Skeletal muscle satellite cell (primary cell): ENCODE data around the gene HLA-DMB.

Experiments
- H3K27me3 ChIP-seq: 2 replicates; pipeline ENCODE4 v1.7.0; 2013; ENCODE audit warnings: low read length; ENCODE audit not compliant: control insufficient read depth, insufficient read depth
- H3K36me3 ChIP-seq: 2 replicates; pipeline ENCODE4 v1.7.0; 2013; ENCODE audit warnings: mild to moderate bottlenecking, control low read depth, low read length; ENCODE audit not compliant: insufficient read depth
- H3K4me1 ChIP-seq: 2 replicates; pipeline ENCODE4 v1.7.0; 2013; ENCODE audit warnings: low read length; ENCODE audit not compliant: control insufficient read depth, insufficient read depth
- H3K4me2 ChIP-seq: 2 replicates; pipeline ENCODE4 v1.7.0; 2013; ENCODE audit warnings: mild to moderate bottlenecking, low read length
- H3K4me3 ChIP-seq: 2 replicates; pipeline ENCODE4 v1.7.0; 2013; ENCODE audit warnings: low read length
- H3K9ac ChIP-seq: 2 replicates; pipeline ENCODE4 v1.7.0; 2013; ENCODE audit warnings: mild to moderate bottlenecking, low read depth, low read length, moderate library complexity
- H3K9me3 ChIP-seq: replicated peaks from 2 replicates; pipeline ENCODE4 v1.7.0; 2013; ENCODE audit warnings: mild to moderate bottlenecking, control low read depth, low read length

HLA-DMB gene

GRCh38 chr6:32931211-32931610 lies 9.6 kb downstream of the HLA-DMB start:
- Histone ChIP-seq H3K4me3 (no peak overlapping the region), H3K27me3 (peaks cover 72% of the 10 kb centered on the region), H3K9me3 (no peaks in the 10 kb centered on the region), H3K9ac (no peak overlapping the region), H3K4me2 (no peak overlapping the region), H3K4me1 (no peaks in the 10 kb centered on the region), H3K36me3 (no peaks in the 10 kb centered on the region)

GRCh38 chr6:32922083-32922482 lies 18.7 kb downstream of the HLA-DMB start:
- Histone ChIP-seq H3K9ac (no peak overlapping the region), H3K9me3 (no peaks in the 10 kb centered on the region), H3K4me2 (no peak overlapping the region), H3K36me3 (no peaks in the 10 kb centered on the region), H3K4me3 (no peak overlapping the region), H3K27me3 (peaks cover 42% of the 10 kb centered on the region), H3K4me1 (no peaks in the 10 kb centered on the region)

DNA sequence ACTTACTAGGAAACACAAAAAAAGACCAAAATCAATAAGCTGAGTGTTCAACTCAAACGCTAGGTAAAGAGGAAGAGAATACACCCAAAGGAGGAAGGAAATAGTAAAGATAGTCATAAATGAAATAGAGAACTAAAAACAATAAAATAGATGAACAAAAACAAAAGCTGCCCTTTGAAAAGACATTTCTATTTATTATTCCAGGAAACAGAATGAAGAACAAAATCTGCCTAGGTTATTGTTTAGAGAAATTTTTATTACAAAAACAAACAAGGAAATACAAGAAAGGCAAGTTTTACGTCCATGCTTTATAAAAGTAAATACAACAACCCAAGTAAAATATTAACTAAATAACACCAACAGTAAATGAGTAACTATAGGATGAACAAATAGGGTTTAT lies 20.1 kb downstream of the HLA-DMB start:
- no peaks in the 10 kb centered on the region for H3K9me3 ChIP-seq
- no peak overlapping the region for H3K4me2 ChIP-seq
- H3K4me1 ChIP-seq: no peaks in the 10 kb centered on the region
- no peak overlapping the region for H3K4me3 ChIP-seq
- no peaks in the 10 kb centered on the region for H3K36me3 ChIP-seq
- H3K9ac ChIP-seq: no peak overlapping the region
- peaks cover 44% of the 10 kb centered on the region for H3K27me3 ChIP-seq

- H3K9me3 ChIP-seq: no peaks in the 10 kb centered on the region
- no peaks in the 10 kb centered on the region for H3K36me3 ChIP-seq
- no peak overlapping the region for H3K4me2 ChIP-seq
- H3K4me3 ChIP-seq: no peak overlapping the region
- no peaks in the 10 kb centered on the region for H3K4me1 ChIP-seq
- H3K9ac ChIP-seq: no peak overlapping the region
- H3K27me3 ChIP-seq: peaks cover 32% of the 10 kb centered on the region
Measured at GRCh38 chr6:32912951-32913350, 27.9 kb downstream of the HLA-DMB start.

DNA sequence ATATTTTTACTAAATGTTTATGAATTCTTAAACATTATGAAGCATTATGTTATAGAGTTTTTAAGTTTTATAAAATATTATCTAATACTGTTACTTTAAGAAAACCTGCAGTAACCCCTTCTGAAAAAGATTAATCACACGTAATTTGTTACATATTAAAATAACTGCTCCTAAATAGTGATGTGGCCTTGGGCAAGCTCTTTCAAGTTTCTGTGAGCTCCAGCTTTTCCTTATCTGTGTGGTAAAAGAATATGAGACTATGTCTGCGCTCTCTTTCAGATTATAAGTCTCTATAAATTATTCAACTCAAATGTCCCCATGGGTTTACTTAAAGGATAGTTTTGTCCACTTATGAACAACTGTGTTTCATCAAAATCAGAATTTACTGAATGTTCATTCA lies 31.9 kb downstream of the HLA-DMB start:
- H3K4me1 ChIP-seq: peaks cover 5% of the 10 kb centered on the region
- no peaks in the 10 kb centered on the region for H3K9me3 ChIP-seq
- no peak overlapping the region for H3K4me2 ChIP-seq
- no peak overlapping the region for H3K9ac ChIP-seq
- peaks cover 12% of the 10 kb centered on the region for H3K27me3 ChIP-seq
- no peaks in the 10 kb centered on the region for H3K36me3 ChIP-seq
- no peak overlapping the region for H3K4me3 ChIP-seq

- no peaks in the 10 kb centered on the region for H3K9me3 ChIP-seq
- no peak overlapping the region for H3K4me3 ChIP-seq
- H3K36me3 ChIP-seq: peaks cover under 1% of the 10 kb centered on the region
- peak overlapping the region; percentile 38 for H3K4me2 ChIP-seq
- H3K4me1 ChIP-seq: peaks cover 5% of the 10 kb centered on the region
- H3K9ac ChIP-seq: no peak overlapping the region
- H3K27me3 ChIP-seq: no peaks in the 10 kb centered on the region
Measured at GRCh38 chr6:32906539-32906938, 34.3 kb downstream of the HLA-DMB start.

- peaks cover 6% of the 10 kb centered on the region for H3K36me3 ChIP-seq
- no peaks in the 10 kb centered on the region for H3K27me3 ChIP-seq
- no peak overlapping the region for H3K4me2 ChIP-seq
- H3K9me3 ChIP-seq: no peaks in the 10 kb centered on the region
- H3K9ac ChIP-seq: no peak overlapping the region
- H3K4me1 ChIP-seq: peaks cover 5% of the 10 kb centered on the region
- no peak overlapping the region for H3K4me3 ChIP-seq
Measured at GRCh38 chr6:32905078-32905477, 35.8 kb downstream of the HLA-DMB start.

GRCh38 chr6:32903952-32904351 lies 36.9 kb downstream of the HLA-DMB start:
- H3K27me3 ChIP-seq: no peaks in the 10 kb centered on the region
- H3K9me3 ChIP-seq: no peaks in the 10 kb centered on the region
- peaks cover 5% of the 10 kb centered on the region for H3K4me1 ChIP-seq
- peaks cover 6% of the 10 kb centered on the region for H3K36me3 ChIP-seq
- H3K9ac ChIP-seq: no peak overlapping the region
- no peak overlapping the region for H3K4me2 ChIP-seq
- H3K4me3 ChIP-seq: no peak overlapping the region

GRCh38 chr6:32895006-32895345 lies 45.9 kb downstream of the HLA-DMB start:
- Histone ChIP-seq H3K36me3 (no peaks in the 10 kb centered on the region), H3K9me3 (no peaks in the 10 kb centered on the region), H3K9ac (peak overlapping the region; percentile 79), H3K4me1 (peaks cover 5% of the 10 kb centered on the region), H3K4me2 (peak overlapping the region; percentile 95), H3K27me3 (no peaks in the 10 kb centered on the region), H3K4me3 (peak overlapping the region; percentile 96)

GRCh38 chr6:32894085-32895005 lies 46.5 kb downstream of the HLA-DMB start:
- Histone ChIP-seq H3K27me3 (no peaks in the 10 kb centered on the region), H3K4me3 (peak overlapping the region; percentile 96), H3K4me2 (peak overlapping the region; percentile 95), H3K9me3 (no peaks in the 10 kb centered on the region), H3K9ac (peak overlapping the region; percentile 79), H3K4me1 (peaks cover 5% of the 10 kb centered on the region), H3K36me3 (no peaks in the 10 kb centered on the region)

GRCh38 chr6:32890831-32891230 lies 50.0 kb downstream of the HLA-DMB start:
- H3K9ac ChIP-seq: no peak overlapping the region
- H3K4me2 ChIP-seq: no peak overlapping the region
- H3K9me3 ChIP-seq: no peaks in the 10 kb centered on the region
- H3K36me3 ChIP-seq: no peaks in the 10 kb centered on the region
- H3K4me3 ChIP-seq: no peak overlapping the region
- peaks cover 15% of the 10 kb centered on the region for H3K4me1 ChIP-seq
- H3K27me3 ChIP-seq: no peaks in the 10 kb centered on the region

DNA sequence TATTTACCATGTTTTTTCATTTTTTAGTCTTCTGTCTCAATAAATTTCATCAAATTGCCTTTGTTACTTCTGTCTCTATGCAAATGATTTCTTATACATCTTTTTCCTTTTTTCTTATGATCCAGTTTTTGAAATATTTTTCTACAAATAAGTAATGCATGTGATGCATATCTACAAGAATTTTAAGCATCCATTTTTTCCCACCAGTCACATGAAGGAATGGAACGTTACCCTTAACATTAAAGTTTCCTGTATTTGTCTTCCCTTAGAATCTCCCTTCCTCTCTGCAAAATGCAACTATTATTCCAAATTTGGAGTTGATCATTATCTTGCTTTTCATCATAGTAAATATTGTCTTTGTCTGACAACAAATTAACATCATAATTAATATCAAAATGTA lies 51.3 kb downstream of the HLA-DMB start:
- Histone ChIP-seq H3K4me1 (peaks cover 11% of the 10 kb centered on the region), H3K9ac (no peak overlapping the region)

More for the DNA sequence above, 51.3 kb downstream of the HLA-DMB start:
- Histone ChIP-seq H3K36me3 (no peaks in the 10 kb centered on the region), H3K9me3 (no peaks in the 10 kb centered on the region), H3K4me2 (no peak overlapping the region), H3K27me3 (no peaks in the 10 kb centered on the region), H3K4me3 (no peak overlapping the region)
